ENCODE data around the gene RINT1.

DNA sequence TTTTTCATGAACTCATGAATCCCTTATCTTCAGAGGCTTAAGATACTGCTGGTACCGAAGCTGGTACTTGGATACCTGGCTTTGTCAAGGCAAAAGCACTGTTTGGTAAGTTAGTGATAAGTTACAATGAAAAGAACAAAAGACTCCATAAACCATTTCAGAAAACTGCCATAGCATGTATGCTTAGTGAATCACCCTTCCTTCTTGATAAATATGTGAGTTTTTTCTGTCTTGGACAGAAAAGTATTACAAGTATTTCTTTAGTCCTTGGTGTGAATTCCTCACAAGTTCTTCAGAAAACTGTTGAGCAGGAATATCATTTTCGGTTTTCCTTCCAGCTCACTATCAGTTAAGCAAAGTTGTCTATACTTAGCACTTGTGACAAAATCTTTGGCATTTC lies 35.5 kb upstream of the RINT1 start:
- TF ChIP-seq CTCF (IDR thresholded peaks at IDR 0.05) (no peak), HDAC2 (IDR thresholded peaks at IDR 0.05) (no peak), POLR2A (IDR thresholded peaks at IDR 0.05; ENCODE audit: low read length) (no peak), ZFP36 (IDR thresholded peaks at IDR 0.05; ENCODE audit: borderline replicate concordance, partially characterized antibody) (no peak), MAZ (IDR thresholded peaks at IDR 0.05; ENCODE audit: borderline replicate concordance, low read depth, low read length) (no peak), RCOR1 (IDR thresholded peaks at IDR 0.05; ENCODE audit: low read depth, low read length) (no peak), EP300 (IDR thresholded peaks at IDR 0.05) (no peak)
- TF ChIP-seq, protein P1, sequence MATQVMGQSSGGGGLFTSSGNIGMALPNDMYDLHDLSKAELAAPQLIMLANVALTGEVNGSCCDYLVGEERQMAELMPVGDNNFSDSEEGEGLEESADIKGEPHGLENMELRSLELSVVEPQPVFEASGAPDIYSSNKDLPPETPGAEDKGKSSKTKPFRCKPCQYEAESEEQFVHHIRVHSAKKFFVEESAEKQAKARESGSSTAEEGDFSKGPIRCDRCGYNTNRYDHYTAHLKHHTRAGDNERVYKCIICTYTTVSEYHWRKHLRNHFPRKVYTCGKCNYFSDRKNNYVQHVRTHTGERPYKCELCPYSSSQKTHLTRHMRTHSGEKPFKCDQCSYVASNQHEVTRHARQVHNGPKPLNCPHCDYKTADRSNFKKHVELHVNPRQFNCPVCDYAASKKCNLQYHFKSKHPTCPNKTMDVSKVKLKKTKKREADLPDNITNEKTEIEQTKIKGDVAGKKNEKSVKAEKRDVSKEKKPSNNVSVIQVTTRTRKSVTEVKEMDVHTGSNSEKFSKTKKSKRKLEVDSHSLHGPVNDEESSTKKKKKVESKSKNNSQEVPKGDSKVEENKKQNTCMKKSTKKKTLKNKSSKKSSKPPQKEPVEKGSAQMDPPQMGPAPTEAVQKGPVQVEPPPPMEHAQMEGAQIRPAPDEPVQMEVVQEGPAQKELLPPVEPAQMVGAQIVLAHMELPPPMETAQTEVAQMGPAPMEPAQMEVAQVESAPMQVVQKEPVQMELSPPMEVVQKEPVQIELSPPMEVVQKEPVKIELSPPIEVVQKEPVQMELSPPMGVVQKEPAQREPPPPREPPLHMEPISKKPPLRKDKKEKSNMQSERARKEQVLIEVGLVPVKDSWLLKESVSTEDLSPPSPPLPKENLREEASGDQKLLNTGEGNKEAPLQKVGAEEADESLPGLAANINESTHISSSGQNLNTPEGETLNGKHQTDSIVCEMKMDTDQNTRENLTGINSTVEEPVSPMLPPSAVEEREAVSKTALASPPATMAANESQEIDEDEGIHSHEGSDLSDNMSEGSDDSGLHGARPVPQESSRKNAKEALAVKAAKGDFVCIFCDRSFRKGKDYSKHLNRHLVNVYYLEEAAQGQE (IDR thresholded peaks at IDR 0.05): no peak
- TF ChIP-seq, protein P2, sequence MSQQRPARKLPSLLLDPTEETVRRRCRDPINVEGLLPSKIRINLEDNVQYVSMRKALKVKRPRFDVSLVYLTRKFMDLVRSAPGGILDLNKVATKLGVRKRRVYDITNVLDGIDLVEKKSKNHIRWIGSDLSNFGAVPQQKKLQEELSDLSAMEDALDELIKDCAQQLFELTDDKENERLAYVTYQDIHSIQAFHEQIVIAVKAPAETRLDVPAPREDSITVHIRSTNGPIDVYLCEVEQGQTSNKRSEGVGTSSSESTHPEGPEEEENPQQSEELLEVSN (IDR thresholded peaks at IDR 0.05; ENCODE audit: borderline replicate concordance, low read depth): no peak
